Dedifferentiated amniotic fluid mesenchymal stem cell (primary cell): Measurements from ENCODE around the gene MRPL14.

ENCODE experiments used
- DNase-seq: peaks from one replicate; pipeline ENCODE4 v3.0.0-alpha.2; 2016; ENCODE audit errors: extremely low spot score

The MRPL14 gene

DNA sequence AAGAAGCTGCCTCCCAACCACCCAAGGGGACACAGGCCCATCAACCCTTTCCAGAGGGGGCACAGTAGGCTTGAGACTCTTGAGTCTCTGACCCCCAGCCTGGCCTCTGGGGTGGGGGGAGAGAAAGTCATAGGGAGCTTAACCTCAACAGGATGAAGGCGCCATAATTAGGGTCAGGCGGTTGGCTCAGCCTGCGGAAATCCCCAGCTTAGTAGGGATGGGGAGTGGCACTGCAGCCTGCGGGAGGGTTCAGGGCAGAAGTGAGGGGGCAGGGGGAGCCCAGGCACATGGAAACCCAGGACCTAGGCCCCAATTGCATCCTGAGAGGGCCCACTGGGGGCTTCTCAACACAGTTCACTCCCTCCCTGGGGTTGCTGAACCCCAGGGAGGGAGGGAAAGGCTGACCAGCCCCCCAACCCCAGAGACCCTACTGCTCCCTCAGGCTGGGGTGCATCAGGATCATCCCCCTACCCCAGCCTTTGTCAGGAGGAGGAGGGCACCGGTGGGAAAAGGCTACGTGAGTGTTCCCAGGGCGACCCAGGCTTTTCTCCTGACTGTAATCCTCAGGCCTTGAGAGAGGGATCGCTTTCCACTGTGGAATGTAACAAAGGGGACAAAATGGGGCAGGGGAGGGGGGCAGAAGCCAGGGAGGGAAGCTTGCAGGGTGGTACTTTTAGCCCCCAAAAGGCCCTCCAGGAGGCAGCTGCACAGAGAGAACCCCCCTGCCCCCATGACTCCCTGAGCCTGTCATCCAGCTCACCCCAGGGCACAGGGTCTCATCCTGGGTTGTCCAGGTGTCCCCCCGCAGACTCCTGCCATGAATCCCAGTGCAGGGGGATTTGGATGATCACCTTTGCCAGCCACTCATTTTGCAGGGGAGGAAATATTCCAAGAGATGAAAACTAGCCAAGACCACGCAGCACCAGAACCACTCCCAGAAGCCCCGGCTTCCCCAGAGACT is 46.4 kb downstream of the MRPL14 start:
- no peak for DNase-seq

- no peak for DNase-seq
Measured at GRCh38 chr6:44079672-44080071, 47.6 kb downstream of the MRPL14 start.

- DNase-seq, result peak; percentile 74
Measured at GRCh38 chr6:44078827-44079671, 48.2 kb downstream of the MRPL14 start.

DNA sequence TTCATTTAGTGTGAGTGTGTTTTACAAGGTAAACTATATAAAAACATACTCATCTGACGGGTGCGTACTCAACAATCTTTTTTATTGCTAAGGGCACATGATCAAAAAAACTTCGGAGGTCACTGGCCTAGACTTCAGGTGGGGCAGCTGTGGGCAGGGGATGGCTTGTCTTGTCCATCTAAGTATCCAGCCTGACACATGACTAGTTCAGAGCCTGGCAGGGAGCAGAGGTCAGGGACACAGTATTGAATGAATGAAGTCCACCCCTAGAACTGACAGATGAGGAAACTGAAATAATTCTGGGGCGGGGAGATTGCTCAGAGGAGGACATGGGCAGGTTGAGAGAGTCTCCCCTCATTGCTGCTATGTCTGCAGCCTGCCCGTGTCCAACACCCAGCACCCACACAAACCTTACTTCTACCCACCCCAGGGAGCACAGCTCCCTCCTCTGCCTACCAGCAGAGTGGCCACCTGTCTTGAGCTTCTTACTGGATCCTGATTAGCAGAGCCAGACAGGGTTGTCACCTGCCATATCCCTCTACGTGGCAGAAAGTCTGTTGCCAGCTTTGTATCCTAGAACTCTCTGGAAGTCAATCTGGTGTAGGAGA is 48.9 kb downstream of the MRPL14 start:
- no peak for DNase-seq

- DNase-seq, result no peak
Measured at GRCh38 chr6:44077214-44077946, 49.9 kb downstream of the MRPL14 start.

DNA sequence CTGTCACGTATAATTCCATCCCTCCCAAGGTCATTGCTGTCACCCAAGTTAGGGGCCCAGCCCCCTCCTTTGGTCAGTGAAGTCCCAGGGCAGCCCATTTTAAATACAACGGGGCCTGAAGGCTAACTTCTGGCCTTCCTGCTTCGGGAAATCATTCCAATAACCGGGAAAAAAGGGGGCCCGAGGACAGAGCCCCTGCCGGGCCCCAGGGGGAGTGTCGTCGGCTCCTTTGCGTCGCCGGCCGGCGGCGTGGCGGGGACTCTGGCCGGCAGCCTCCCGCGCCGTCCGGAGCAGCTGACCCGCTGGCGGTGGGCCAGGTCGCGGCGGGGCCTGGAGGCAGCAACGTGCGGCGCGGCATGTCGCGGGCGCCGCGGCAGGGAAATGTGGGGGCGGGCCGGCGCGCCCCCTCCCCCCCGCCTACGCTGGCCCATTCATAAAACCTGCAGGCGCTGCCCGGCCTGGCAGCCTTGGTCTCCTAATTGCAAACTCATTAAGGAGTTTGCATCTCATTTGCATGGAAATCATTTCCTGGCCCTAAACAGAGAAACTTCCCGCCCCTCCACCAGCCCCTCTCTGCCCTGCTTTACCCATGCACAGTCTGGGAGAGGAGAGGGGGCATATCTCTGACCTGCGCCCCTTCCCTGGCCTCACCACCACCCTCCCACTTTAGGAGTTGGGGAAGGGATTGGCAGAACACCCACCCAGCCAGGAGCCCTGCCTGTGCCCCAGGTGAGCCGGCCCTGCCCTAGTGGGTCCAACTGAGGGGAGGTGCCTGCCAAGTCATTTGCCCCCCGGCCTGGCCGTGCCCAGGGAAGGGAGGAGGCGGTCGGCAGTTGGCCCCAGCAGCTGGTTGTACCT is 50.7 kb downstream of the MRPL14 start:
- DNase-seq, result no peak

GRCh38 chr6:44075647-44076355 is 51.5 kb downstream of the MRPL14 start:
- DNase-seq, result no peak

- no peak for DNase-seq
Measured at GRCh38 chr6:44074813-44075646, 52.2 kb downstream of the MRPL14 start.

- DNase-seq, result peak; percentile 89
Measured at GRCh38 chr6:44074439-44074812, 52.8 kb downstream of the MRPL14 start.

DNA sequence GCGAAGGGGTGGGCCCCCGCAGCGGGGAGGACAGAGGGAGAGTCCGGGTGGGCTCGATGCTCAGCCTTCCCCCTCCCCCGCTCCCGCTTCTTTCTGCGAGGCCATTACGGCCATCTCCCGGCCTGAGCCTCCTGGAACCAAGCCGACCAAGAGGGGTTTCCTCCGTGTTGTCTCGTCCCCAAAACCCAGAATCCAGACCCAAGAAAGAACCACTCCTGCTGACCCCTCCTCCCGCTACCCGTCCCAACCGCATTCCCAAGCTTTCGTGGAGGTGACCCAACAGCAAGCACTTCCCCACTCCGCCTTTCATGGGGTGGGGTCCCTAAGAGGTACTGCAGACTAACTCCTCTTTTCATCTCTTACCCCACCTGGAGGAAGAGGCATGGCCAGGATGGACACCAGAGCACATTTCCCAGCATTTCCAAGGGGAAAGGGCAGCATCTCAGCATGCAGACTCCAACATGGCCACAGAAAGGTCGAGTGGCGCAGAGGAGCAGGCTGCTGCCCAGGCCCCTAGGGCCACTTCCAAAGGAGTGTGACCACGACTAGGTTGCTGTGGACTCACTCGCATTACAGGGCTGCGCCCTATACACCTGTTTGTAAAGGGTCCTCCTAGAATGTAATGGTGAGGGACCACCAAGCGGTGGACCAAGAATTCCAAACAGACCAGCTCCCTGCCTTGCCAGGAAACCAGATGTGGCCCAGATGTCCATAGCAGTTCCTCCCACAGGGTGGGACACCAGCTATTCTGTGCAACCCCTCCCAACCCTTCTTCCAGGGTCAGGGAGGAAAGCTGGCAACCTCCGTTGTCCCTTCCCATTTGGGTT is 53.4 kb downstream of the MRPL14 start:
- DNase-seq, result no peak

DNA sequence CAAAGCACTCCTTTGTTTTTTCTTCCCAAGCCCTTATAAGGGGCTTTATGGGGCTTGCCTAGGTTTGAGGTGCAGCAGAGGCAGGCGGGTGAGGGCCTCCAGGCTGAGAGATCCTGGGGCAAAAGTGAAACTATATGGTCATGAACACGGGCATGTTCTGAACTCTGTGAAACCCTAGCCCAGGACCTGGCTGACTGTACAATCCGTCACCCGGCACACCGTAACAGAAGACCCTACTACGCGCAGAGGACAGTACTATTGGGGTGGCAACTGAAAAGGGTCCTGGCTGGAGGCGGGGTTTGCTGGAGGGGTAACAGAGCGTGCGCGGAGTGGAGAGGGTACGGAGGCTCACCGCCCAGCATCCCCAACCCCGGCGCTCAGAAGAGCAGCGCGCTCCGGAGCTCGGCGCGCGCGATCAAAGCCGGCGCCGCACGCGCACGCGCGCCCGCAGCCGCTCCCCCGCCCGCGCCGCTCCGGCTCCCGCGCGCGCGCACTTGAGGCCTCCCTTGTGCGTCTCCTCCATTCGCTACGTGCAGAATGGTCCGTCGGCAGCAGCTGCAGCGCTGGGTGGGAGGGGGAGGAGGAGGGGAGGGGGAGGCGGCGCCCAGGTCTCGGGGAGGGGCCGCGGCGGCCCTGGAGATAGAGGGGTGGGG is 54.2 kb downstream of the MRPL14 start:
- DNase-seq, result peak; percentile 82

DNA sequence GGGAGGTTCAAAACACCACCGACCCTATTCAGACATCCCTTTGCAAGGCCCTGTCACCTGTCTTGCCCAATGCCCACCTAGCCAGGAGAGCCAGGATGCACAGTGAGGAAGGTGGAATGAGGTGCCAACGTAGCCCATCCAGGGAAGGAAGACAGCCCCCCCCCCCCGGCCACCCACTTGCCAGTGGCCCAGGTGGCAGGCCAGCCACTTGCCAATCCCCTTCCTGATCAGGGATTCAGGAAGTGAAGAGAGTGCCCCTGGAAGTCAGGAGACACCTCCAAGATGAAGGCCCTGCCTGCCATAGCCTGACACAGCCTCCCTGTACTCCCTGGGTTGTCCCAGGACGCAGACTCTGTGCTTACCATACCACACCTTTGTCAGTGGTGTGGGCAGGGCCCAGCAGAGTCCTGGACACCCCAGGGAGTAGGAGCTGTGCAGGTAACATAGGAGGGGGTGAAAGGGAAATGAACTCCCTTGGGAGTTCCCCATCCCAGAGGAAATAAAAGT is 54.7 kb downstream of the MRPL14 start:
- DNase-seq, result no peak

GRCh38 chr6:44071670-44072451 is 55.4 kb downstream of the MRPL14 start:
- DNase-seq, result peak; percentile 85

- DNase-seq, result no peak
Measured at GRCh38 chr6:44068607-44069296, 58.5 kb downstream of the MRPL14 start.

- DNase-seq, result no peak
Measured at GRCh38 chr6:44067173-44068139, 59.8 kb downstream of the MRPL14 start.
